Right forelimb (tissue), 1 donor: ENCODE measurements around the gene ANTXR1.

Experiments used
- DNase-seq: peaks from one replicate; pipeline ENCODE4 v3.0.0-alpha.2; 2018

ANTXR1 gene

GRCh38 chr2:69138793-69139459, 125.9 kb downstream of the ANTXR1 start:
- DNase-seq = no peak

DNA sequence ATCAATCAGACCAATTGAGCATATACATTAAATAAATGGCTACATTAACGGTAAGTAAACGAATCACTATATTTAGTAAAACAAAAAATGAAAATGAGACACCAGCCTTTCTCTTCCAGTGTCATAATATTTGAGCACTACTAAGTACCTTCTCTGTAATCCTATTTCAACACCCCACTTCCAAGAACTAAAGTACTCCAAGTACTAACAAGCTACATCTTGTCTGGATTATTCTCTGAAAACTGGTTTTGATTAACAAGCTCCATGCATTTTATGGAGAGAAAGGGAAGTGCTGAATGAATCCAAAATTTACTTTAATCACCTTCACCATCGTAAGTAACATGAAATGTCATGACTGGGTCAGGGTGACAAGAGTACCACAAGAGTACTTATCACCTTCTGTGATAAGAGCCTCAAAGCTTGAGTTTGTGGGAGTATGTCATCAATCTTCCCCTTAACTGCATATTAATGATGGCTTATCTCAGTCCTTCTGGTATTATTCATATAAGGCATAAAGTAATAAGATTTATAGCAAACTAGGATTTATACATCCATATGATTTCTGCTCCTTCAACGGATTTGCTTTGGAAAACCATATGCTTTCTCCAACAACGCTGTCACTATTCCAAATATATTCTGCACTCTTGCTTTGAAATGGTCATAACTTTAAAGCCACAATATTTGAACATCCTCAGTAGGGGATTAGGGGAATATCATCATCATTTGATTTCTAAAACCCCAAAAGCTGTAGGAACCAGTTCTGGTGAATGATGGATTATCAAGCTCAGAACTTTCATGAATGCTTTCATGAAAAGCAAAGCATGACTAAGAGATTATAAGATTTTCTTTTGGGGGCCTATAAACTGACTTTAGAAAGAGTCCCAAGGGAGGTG, 127.0 kb downstream of the ANTXR1 start:
- no peak for DNase-seq

GRCh38 chr2:69141061-69141460, 128.1 kb downstream of the ANTXR1 start:
- no peak for DNase-seq

DNA sequence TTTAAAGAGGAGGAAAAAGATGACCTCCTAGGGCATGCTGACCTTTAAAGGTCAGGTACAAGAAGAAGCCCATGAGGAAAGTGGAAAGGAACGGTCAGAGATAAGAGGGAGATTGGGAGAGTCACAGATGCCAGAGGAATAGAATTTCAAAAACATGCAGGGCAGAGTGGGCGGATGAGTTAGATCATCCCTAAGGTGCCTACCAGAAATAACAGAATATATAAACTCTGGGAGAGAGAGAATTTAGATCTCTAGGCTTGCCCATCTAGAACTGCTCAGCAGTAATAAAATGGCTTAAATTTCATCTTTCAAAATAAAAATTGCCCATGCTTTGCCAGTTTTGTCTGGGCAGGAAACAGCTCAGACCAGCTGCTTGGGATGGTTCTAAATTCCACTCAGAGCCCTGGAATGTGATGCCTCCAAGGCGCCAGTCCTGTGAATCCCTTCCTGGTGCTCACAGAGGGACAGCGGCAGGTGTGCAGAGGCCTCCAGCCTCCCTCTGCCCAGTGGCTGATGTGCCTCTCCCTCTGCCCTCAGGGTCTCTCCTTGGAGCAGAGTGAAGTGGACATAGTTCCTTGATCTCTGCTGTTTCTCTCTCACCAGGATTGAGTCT, 130.9 kb downstream of the ANTXR1 start:
- DNase-seq = peak; percentile 62

GRCh38 chr2:69145204-69145603, 132.2 kb downstream of the ANTXR1 start:
- no peak for DNase-seq

DNA sequence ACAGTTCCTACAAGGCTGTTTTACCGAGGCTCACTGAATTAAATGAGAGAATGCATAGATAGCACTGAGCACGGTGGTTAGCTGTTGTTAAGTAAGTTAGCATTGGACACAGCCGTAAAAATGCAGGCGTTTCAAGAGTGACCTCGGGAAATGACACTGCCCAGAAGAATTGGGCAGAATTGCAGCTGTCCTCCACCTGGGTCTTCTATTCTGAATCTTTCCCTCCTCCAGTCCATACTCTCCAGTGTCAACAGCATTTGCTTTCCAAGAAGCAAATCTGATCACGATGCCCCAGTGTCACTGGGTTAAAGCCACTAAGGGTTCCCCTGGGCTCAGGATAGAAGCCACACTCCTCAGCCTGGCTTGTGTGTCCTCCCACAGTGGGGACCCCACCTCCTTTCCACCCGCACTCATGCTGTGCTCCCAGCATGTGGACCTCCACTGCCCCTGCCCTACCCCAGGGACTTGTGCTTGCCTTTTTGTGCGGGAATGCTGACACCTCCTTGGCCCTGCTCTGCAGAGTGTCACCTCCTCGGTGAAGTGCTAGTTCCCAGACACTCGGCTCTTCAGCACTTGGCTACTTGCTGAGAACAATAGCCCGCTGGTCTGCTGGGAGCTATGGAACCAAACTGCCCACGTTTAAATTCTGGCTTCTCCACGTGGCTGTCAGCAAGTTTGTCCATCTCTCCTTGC, 135.0 kb downstream of the ANTXR1 start:
- no peak for DNase-seq

DNA sequence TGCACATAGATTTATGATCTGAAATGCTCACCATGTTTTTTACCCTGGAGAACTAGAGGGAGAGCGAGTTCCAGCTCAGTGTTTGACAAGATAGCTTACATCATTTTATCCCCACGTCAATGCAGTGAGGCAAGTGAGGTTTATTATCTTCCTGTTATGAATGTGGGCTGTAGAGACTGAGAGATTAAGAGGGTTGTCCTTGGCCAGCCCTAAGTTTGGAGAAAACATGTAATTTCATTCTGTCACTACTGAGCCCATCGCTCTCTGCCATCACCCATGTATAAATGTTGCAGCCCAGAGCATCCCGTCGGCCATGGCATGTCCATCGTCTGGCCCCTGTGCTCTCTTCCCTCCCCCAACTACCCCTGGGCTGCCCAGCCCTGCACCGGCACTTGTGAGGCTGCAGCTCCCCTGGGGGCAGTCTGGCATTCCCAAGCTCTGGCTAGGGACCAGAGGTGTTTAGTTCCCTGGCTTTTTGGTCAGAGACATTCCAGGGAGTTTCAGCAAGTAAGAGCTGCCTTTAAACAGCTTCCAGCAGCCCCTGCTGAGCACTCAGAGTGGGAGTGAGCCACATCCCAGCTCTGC, 136.7 kb downstream of the ANTXR1 start:
- peak; percentile 58 for DNase-seq

- no peak for DNase-seq
Measured at GRCh38 chr2:69151931-69152330, 139.0 kb downstream of the ANTXR1 start.

DNA sequence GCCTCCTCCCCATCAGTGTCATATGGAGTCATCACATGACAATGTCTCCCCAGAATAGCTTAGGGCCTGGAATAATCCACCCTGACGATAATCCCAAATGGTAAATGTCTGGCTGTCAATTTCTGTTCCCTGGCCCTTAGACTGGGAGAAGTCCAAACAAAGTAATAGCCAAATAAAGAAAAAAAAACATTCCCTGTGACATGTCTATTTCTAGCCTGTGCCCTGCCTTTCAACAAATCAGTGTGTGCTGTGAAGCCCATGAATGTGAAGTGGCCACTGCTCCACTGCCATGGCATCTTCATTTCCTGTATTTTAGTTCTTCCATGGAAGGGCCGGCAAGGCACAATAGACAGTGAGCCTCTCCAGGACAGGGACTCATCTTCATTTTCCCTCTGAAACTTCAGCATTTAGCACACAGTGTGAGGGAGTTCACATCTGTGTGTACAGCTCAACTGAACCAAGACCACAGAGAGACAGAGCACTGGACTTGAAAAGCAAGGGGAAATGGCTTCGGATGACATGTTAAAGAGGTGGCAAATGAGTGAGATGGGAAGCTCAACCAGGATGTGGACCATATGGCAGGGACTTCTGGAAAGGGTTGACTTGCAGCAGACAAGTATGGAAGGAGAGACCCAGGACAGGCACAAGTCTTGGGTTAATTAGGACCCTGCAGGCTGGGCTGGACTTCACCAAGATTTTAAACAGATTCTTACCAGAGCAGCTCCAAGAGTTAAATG, 140.0 kb downstream of the ANTXR1 start:
- no peak for DNase-seq

DNA sequence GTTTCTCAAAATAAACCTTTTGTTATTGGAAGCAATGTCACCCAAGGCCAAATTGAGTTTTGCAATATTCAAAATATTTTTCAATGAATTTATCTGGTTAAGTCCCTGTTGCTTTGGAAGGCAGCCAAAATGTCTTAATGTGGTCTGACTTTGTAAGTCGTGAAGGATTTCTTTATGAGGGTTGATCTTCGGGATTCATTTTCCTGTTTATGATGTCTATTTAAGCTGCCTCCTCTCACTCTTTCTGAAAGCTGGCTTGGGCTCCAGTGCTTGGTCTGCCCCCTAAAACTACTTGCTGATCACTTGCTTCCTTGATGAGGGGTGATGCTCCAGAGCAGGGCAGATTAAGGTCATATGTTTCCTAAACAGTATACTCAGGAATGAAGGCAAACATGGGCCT, 141.1 kb downstream of the ANTXR1 start:
- no peak for DNase-seq

- no peak for DNase-seq
Measured at GRCh38 chr2:69156624-69157023, 143.6 kb downstream of the ANTXR1 start.

- peak; percentile 1 for DNase-seq
Measured at GRCh38 chr2:69157441-69157840, 144.5 kb downstream of the ANTXR1 start.

- DNase-seq = peak; percentile 32
Measured at GRCh38 chr2:69159986-69160385, 147.0 kb downstream of the ANTXR1 start.

DNA sequence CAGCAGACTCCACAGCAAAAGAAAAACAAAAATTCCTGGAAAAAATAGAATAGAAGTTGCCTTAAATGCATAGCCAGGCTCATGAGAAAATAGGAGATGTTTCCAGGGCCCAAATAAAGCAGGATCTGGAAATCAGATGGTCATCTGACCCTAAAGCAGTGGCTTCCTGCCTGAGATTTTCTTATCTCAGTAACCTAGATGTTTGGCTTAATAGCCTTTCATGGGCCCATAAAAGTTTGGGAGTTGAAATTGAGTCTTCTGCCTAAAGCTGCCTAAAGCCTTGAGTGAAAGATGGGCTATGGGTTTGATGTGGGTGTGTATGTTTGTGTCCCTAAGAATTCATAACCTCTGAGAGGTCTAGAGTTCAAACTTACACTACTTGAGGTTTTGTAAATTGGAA, 149.1 kb downstream of the ANTXR1 start:
- DNase-seq = no peak

GRCh38 chr2:69163109-69163508, 150.1 kb downstream of the ANTXR1 start:
- DNase-seq = no peak

GRCh38 chr2:69163556-69163955, 150.6 kb downstream of the ANTXR1 start:
- no peak for DNase-seq

DNA sequence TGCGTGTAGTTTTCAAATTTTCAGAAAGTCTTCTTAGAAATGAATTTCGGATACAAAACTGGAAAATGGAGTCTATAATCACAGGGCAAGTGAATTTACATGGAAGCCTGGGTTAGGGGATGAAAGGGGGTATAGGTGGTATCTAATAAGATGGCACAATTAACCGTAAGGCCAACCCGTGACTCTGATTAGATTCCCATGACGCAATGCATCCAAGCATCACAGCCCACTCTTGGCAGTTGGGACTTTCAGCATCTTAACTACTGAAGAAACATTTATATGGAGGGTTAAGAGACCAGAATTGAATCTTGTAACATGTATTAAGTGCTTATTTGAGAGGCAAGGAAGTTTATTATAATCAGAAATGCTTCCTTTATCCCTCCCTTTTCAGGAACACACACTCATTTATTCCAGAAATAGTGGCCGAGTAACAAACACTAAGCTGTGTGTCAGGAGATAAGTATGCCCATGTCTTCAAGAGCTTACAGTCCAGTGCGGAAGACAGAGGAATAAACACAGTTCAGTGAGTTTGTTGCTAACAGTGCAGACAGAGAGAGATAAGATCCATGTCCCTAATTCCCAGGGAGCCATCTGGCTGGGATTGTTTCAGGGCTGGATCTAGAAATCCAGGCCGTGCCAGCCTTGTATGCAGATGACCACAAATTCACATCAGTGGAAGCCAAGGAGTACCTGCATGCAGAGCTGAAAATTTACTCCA, 151.2 kb downstream of the ANTXR1 start:
- DNase-seq = no peak

- no peak for DNase-seq
Measured at GRCh38 chr2:69165091-69165880, 152.3 kb downstream of the ANTXR1 start.

DNA sequence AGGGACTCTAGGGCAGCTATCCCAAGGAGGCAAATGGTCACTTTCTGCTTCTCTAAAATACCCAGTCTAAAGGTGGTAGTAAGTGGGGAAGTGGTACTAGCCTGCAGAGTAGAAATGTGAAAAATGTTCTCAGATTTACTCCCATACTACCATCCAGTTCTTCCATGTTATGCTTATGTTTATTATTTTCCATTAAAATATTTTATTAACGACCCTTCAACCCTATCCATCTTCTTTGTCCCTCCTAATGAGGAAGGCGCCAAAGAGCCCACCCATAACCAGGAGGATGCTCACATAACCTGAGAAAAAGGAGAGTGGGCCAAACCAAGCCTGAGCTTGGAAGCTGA, 153.5 kb downstream of the ANTXR1 start:
- no peak for DNase-seq

- DNase-seq = no peak
Measured at GRCh38 chr2:69166812-69167468, 154.0 kb downstream of the ANTXR1 start.
